ENCODE measurements around the gene CNTD1. TPM values are rescaled to one million over a fixed set of nuclear protein-coding genes. Genes with fewer than 3 reads are reported as not detected.
"Not testable (repeated sequence)": the region's sequence is repeated elsewhere in the genome, so short reads cannot be mapped to it uniquely, and the experiment has no call there.

Gene CNTD1
- total RNA-seq, 1 donor from 2014 or later = not detected

DNA sequence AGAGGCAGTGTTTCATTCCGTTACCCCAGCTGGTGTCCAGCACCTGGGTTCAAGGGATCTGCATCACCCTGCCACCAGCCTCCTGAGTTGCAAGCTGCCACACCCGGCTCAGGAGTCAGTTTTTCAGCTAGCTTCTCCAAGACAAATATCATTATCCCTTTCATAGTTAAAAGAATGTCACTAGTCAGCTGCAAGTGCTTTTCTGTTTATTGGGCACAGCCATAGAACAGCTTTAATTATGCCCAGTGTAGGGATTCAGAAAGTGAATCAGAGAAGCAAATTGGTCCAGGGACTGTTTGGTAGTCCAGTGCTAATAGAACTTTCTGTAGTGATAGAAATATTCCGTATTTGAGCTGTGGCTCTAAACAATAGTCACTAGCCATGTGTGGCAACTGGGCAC lies 49.4 kb downstream of the CNTD1 start:
- H3K4me3 ChIP-seq (ENCODE audit: low read depth, low read length) = no peak overlapping the region
- TF ChIP-seq, protein P1, sequence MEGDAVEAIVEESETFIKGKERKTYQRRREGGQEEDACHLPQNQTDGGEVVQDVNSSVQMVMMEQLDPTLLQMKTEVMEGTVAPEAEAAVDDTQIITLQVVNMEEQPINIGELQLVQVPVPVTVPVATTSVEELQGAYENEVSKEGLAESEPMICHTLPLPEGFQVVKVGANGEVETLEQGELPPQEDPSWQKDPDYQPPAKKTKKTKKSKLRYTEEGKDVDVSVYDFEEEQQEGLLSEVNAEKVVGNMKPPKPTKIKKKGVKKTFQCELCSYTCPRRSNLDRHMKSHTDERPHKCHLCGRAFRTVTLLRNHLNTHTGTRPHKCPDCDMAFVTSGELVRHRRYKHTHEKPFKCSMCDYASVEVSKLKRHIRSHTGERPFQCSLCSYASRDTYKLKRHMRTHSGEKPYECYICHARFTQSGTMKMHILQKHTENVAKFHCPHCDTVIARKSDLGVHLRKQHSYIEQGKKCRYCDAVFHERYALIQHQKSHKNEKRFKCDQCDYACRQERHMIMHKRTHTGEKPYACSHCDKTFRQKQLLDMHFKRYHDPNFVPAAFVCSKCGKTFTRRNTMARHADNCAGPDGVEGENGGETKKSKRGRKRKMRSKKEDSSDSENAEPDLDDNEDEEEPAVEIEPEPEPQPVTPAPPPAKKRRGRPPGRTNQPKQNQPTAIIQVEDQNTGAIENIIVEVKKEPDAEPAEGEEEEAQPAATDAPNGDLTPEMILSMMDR (conservative IDR thresholded peaks at IDR 0.05; ENCODE audit: low read depth, low read length) = no peak
- DNase-seq (ENCODE audit: low read depth) = no peak

DNA sequence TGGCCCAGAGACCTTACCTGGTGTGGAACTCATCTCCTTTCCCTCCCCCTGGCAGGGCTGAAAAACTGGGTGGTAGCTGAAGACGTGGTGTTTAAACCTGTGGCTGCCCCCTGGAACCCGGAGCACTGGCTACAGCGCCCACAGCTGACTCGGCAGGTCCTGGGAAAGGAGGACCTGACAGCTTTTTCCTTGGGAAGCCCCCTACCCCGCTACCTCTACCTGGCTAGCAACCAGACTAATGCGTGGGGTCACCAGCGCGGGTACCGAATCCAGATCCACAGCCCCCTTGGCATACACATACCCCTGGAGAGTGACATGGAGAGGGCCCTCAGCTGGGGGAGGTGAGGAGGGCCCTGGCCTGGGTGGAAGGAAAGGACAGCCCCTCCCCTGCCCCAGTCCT lies 50.4 kb downstream of the CNTD1 start:
- DNase-seq (ENCODE audit: low read depth) = no peak
- TF ChIP-seq, protein P1 (conservative IDR thresholded peaks at IDR 0.05; ENCODE audit: low read depth, low read length) = no peak
- H3K4me3 ChIP-seq (ENCODE audit: low read depth, low read length) = no peak overlapping the region

DNA sequence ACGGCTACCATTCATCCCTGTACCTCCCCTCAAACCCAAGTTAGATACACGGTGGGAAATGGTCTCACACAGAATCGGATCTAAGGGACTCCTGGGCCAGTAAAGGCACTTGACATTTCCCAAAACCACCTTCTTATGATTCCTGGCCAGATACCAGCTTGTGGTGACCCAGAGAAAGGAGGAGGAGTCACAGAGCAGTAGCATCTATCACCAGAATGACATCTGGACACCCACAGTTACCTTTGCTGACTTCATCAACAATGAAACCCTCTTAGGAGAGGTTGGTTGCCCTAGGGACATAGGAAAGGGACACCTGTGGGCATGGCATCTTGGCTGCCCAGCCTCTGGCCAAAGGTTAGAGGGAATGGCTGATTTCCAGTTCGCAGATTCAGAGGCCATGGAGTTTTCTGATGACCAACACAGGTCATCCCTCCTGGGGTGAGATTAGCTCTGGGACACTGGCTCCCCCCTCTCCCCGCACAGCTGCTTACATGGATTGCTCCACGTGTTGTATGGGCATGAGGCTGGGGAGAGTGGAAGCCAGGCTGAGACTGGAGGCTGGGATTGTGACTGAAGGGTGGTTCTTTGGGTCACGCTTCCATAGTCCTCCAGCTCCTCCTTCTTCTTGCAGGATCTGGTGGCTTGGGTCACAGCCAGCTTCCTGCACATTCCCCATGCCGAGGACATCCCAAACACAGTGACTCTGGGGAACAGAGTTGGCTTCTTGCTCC lies 51.0 kb downstream of the CNTD1 start:
- TF ChIP-seq, protein P1 (conservative IDR thresholded peaks at IDR 0.05; ENCODE audit: low read depth, low read length) = no peak
- no peak for DNase-seq (ENCODE audit: low read depth)
- no peak overlapping the region for H3K4me3 ChIP-seq (ENCODE audit: low read depth, low read length)

DNA sequence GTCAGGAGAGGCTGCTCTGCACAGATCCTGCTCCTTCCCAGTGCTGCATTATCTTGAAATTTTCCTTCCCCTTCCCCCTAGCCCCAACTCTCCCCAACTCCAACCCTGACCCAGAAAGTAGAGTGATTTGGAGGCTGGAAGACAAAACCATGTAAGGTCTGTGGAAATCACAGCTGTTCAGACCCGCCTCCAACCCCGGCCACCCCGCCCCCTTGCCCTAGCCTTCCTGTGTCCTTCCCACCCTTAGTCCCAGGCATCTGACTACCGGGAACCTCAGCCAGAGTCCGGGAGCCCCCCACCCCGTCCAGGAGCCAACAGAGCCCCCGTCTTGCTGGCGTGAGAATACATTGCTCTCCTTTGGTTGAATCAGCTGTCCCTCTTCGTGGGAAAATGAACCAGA lies 52.3 kb downstream of the CNTD1 start, which contains the start of gene AOC3:
AOC3 (plus strand) TSS at position 246 of the 400 bp plus-strand sequence; CDS start at position 391, 145 bp downstream.
- H3K4me3 ChIP-seq (ENCODE audit: low read depth, low read length) = no peak within 1 kb of the TSS
- TF ChIP-seq, protein P1 (conservative IDR thresholded peaks at IDR 0.05; ENCODE audit: low read depth, low read length) = no peak
- no peak for DNase-seq (ENCODE audit: low read depth)

DNA sequence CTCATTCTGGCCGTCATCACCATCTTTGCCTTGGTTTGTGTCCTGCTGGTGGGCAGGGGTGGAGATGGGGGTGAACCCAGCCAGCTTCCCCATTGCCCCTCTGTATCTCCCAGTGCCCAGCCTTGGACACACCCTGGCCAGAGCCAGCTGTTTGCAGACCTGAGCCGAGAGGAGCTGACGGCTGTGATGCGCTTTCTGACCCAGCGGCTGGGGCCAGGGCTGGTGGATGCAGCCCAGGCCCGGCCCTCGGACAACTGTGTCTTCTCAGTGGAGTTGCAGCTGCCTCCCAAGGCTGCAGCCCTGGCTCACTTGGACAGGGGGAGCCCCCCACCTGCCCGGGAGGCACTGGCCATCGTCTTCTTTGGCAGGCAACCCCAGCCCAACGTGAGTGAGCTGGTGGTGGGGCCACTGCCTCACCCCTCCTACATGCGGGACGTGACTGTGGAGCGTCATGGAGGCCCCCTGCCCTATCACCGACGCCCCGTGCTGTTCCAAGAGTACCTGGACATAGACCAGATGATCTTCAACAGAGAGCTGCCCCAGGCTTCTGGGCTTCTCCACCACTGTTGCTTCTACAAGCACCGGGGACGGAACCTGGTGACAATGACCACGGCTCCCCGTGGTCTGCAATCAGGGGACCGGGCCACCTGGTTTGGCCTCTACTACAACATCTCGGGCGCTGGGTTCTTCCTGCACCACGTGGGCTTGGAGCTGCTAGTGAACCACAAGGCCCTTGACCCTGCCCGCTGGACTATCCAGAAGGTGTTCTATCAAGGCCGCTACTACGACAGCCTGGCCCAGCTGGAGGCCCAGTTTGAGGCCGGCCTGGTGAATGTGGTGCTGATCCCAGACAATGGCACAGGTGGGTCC lies 52.9 kb downstream of the CNTD1 start:
- not testable (repeated sequence) for DNase-seq (ENCODE audit: low read depth); H3K4me3 ChIP-seq (ENCODE audit: low read depth, low read length)

DNA sequence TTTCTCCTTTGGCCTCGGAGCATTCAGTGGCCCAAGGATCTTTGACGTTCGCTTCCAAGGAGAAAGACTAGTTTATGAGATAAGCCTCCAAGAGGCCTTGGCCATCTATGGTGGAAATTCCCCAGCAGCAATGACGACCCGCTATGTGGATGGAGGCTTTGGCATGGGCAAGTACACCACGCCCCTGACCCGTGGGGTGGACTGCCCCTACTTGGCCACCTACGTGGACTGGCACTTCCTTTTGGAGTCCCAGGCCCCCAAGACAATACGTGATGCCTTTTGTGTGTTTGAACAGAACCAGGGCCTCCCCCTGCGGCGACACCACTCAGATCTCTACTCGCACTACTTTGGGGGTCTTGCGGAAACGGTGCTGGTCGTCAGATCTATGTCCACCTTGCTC lies 53.7 kb downstream of the CNTD1 start:
- no peak for DNase-seq (ENCODE audit: low read depth)
- TF ChIP-seq, protein P1 (conservative IDR thresholded peaks at IDR 0.05; ENCODE audit: low read depth, low read length) = no peak
- H3K4me3 ChIP-seq (ENCODE audit: low read depth, low read length) = no peak overlapping the region

DNA sequence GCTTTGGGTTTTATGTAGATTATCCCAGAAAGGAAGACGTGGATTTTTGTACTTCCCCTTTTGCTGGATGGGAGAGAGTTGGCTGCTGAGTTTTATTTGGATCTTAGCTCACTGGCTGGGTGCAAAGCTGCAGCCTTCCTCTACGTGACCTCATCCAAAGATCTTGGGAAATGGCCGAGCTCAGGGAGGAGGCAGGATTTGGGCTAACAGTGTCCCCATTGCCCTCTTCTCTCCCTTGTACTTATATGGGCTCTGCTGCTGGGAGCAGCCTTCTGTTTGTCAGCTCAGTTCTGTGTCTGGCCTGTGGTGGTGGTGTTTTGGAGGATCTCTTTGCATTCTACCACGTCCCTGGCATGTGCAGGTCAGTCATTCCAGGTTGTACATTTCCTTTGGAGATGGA lies 54.3 kb downstream of the CNTD1 start:
- no peak for DNase-seq (ENCODE audit: low read depth)
- TF ChIP-seq, protein P1 (conservative IDR thresholded peaks at IDR 0.05; ENCODE audit: low read depth, low read length) = no peak
- no peak overlapping the region for H3K4me3 ChIP-seq (ENCODE audit: low read depth, low read length)

Measured in epithelial cell of proximal tubule (primary cell).